GM23338 (cell line): ENCODE results near the gene UBLCP1. TPM values are rescaled to one million over a fixed set of nuclear protein-coding genes. Genes with fewer than 3 reads are reported as not detected.

Experiments
- polyA plus RNA-seq: library from polyadenylated mRNA; unstranded; fragments of >200 nt; fragmentation: Nextera tagmentation; extraction: Ambion mirVana; gene quantifications from 2 replicates; pipeline ENCODE4 v1.2.1, GENCODE V29; 2016
- small RNA-seq: library from RNA; depleted of rRNA; stranded (forward); fragments of <200 nt; gene quantifications from one replicate; pipeline ENCODE3, GENCODE V24; 2014; ENCODE audit warnings: low replicate concordance
- total RNA-seq: library from RNA; depleted of rRNA; stranded (reverse); fragments of >200 nt; shearing (Covaris generic); gene quantifications from 2 replicates; pipeline ENCODE4 v1.2.3, GENCODE V29; 2014; rRNA removed

The UBLCP1 gene
- total and polyA plus RNA-seq, 2 experiments from 2014 or later: 45.0 to 56.1 TPM

Small RNAs within 50 kb of the gene (small RNA-seq; reads per million reads assigned to genes)
- not detected for gene RF00263
- gene RNU4ATAC2P: not detected

Other genes starting within 250 kb of the UBLCP1 start
- gene EBF1, start 163.4 kb upstream of the UBLCP1 start, total RNA-seq: 0.38 TPM in 1 of 2 replicates, not detected in the other
- 0.28 and 0.53 TPM in 2 replicates for gene EBF1, start 163.4 kb upstream of the UBLCP1 start, polyA plus RNA-seq
- gene RNF145, start 53.7 kb upstream of the UBLCP1 start, total RNA-seq: 37.1 and 43.5 TPM in 2 replicates
- 15.6 and 16.4 TPM in 2 replicates for gene RNF145, start 53.7 kb upstream of the UBLCP1 start, polyA plus RNA-seq
- gene IL12B, start 67.2 kb downstream of the UBLCP1 start, total RNA-seq: not detected in 2 replicates
- gene IL12B, start 67.2 kb downstream of the UBLCP1 start, polyA plus RNA-seq: not detected in 2 replicates